Left ventricle myocardium inferior (tissue), 1 donor: ENCODE data around the gene ATG7. TPM values are rescaled to one million over a fixed set of nuclear protein-coding genes. Genes with fewer than 3 reads are reported as not detected.

ENCODE experiments used
- DNase-seq: peaks from one replicate; pipeline ENCODE4 v3.0.0-alpha.2; 2020
- H3K27ac ChIP-seq: fragments of 200-600 bp; replicated peaks from 2 replicates; pipeline ENCODE4 v1.8.0; 2021
- H3K27me3 ChIP-seq: fragments of 200-600 bp; 2 replicates; pipeline ENCODE4 v1.8.0; 2021; ENCODE audit warnings: low read depth
- H3K36me3 ChIP-seq: fragments of 200-600 bp; 2 replicates; pipeline ENCODE4 v1.8.0; 2021
- H3K4me1 ChIP-seq: fragments of 200-600 bp; 2 replicates; pipeline ENCODE4 v1.8.0; 2021
- H3K4me3 ChIP-seq: fragments of 200-600 bp; 2 replicates; pipeline ENCODE4 v1.8.0; 2021; ENCODE audit warnings: mild to moderate bottlenecking, moderate library complexity
- H3K9me3 ChIP-seq: fragments of 200-600 bp; replicated peaks from 2 replicates; pipeline ENCODE4 v1.8.0; 2021
- intact Hi-C: fragments of 100-400 bp; cut with micrococcal nuclease; formaldehyde crosslinking; loops from one replicate; pipeline ENCODE4 v1.11.0; 2022
- total RNA-seq: library from RNA; stranded (reverse); fragmentation: NEBNext Ultra II Directional; extraction: Animal tissue kit (Norgen Biotek cat#: 25700); gene quantifications from one replicate; pipeline ENCODE4 v1.2.1, GENCODE V29; 2021
- TF ChIP-seq, protein P1 (sequence below): fragments of 200-600 bp; IDR thresholded peaks from 2 replicates; pipeline ENCODE4 v1.8.0; 2021; ENCODE audit warnings: antibody characterized with exemption, mild to moderate bottlenecking, borderline replicate concordance
- donor health status: DM: no; HTN: yes; CAD: no; lungs with severe emphysema.

The ATG7 gene
- total RNA-seq, 1 donor from 2014 or later: 15.7 TPM

DNA sequence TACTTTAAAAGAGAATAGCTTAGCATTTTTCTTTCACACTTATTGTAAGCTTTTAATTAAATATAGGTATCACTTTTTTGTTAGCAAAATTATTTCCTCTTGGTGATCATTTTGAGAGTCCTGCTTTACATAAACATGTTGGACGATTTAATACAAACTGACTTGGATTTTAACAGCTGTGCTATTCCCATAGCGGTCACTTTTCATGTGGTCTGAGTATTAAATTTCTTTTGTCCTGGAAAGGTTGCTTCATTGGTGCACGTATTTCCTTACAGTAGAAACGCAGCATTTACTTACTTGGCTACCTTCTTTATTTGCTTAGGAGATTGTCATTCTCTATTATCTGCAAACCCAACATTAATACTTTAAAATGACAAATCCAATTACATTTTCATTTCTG lies 109.4 kb downstream of the ATG7 start:
- Histone ChIP-seq H3K27me3 (no peaks in the 10 kb centered on the region), H3K36me3 (no peaks in the 10 kb centered on the region), H3K9me3 (no peaks in the 10 kb centered on the region), H3K4me3 (no peak overlapping the region), H3K4me1 (peaks cover 20% of the 10 kb centered on the region), H3K27ac (no peak overlapping the region)
- DNase-seq: no peak
- intact Hi-C loops: no loop called here
- TF ChIP-seq, protein P1, sequence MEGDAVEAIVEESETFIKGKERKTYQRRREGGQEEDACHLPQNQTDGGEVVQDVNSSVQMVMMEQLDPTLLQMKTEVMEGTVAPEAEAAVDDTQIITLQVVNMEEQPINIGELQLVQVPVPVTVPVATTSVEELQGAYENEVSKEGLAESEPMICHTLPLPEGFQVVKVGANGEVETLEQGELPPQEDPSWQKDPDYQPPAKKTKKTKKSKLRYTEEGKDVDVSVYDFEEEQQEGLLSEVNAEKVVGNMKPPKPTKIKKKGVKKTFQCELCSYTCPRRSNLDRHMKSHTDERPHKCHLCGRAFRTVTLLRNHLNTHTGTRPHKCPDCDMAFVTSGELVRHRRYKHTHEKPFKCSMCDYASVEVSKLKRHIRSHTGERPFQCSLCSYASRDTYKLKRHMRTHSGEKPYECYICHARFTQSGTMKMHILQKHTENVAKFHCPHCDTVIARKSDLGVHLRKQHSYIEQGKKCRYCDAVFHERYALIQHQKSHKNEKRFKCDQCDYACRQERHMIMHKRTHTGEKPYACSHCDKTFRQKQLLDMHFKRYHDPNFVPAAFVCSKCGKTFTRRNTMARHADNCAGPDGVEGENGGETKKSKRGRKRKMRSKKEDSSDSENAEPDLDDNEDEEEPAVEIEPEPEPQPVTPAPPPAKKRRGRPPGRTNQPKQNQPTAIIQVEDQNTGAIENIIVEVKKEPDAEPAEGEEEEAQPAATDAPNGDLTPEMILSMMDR: no peak

- H3K27ac ChIP-seq: no peak overlapping the region
- H3K9me3 ChIP-seq: no peaks in the 10 kb centered on the region
- H3K4me3 ChIP-seq: no peak overlapping the region
- no peaks in the 10 kb centered on the region for H3K27me3 ChIP-seq
- TF ChIP-seq, protein P1: no peak
- no peak for DNase-seq
- intact Hi-C loops: no loop called here
- no peaks in the 10 kb centered on the region for H3K36me3 ChIP-seq
- peaks cover 24% of the 10 kb centered on the region for H3K4me1 ChIP-seq
Observed at GRCh38 chr3:11382146-11382745, 110.0 kb downstream of the ATG7 start.

- Histone ChIP-seq H3K36me3 (no peaks in the 10 kb centered on the region), H3K27ac (no peak overlapping the region), H3K9me3 (no peaks in the 10 kb centered on the region), H3K4me1 (peaks cover 24% of the 10 kb centered on the region), H3K27me3 (no peaks in the 10 kb centered on the region), H3K4me3 (no peak overlapping the region)
- intact Hi-C loops: no loop called here
- DNase-seq: no peak
- TF ChIP-seq, protein P1: no peak
Observed at GRCh38 chr3:11384074-11384473, 111.9 kb downstream of the ATG7 start.

DNA sequence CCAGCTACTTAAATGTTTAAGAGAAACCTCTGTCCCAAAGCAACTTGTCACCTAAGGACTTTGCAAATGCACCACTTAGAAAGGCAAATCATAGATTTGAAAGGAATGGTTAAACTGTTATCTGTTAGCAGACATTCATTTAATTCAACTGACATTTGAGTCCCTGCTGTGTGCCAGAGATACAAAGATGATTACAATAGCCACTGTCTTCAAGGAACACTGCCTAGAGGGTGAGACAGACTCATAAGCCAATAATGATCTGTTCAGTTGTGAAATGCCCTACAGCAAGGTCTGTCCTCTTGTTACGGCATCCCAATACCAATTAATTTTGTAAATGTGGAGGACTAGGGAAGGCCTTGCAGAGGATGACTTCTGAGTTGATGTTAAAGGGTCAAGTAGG lies 113.1 kb downstream of the ATG7 start:
- no peaks in the 10 kb centered on the region for H3K9me3 ChIP-seq
- intact Hi-C loops: no loop called here
- H3K4me3 ChIP-seq: no peak overlapping the region
- H3K27ac ChIP-seq: no peak overlapping the region
- DNase-seq: no peak
- TF ChIP-seq, protein P1: no peak
- H3K36me3 ChIP-seq: no peaks in the 10 kb centered on the region
- H3K27me3 ChIP-seq: no peaks in the 10 kb centered on the region
- peaks cover 25% of the 10 kb centered on the region for H3K4me1 ChIP-seq

GRCh38 chr3:11385891-11386290 lies 113.7 kb downstream of the ATG7 start:
- no peak overlapping the region for H3K4me3 ChIP-seq
- H3K27me3 ChIP-seq: no peaks in the 10 kb centered on the region
- no peaks in the 10 kb centered on the region for H3K36me3 ChIP-seq
- H3K9me3 ChIP-seq: no peaks in the 10 kb centered on the region
- H3K27ac ChIP-seq: no peak overlapping the region
- H3K4me1 ChIP-seq: peaks cover 27% of the 10 kb centered on the region
- TF ChIP-seq, protein P1: no peak
- no peak for DNase-seq
- intact Hi-C loops: no loop called here
